SK-N-SH (cell line): ENCODE measurements around the gene NEU4.

Experiments
- FOSL2 ChIP-seq: IDR thresholded peaks from 2 replicates; pipeline ENCODE4 v1.4.0; 2012; ENCODE audit warnings: low read depth, mild to moderate bottlenecking, moderate library complexity, borderline replicate concordance
- MXI1 ChIP-seq: IDR thresholded peaks from 2 replicates; pipeline ENCODE4 v1.6.1; 2012; ENCODE audit warnings: mild to moderate bottlenecking, low read depth, low read length, improper control_type of control experiment
- POLR2AphosphoS5 ChIP-seq: IDR thresholded peaks from 2 replicates; pipeline ENCODE4 v1.6.1; 2012; ENCODE audit warnings: low read depth, low read length
- RAD21 ChIP-seq: IDR thresholded peaks from 2 replicates; pipeline ENCODE4 v1.6.1; 2012; ENCODE audit warnings: mild to moderate bottlenecking, low read length
- TAF1 ChIP-seq: IDR thresholded peaks from 2 replicates; pipeline ENCODE4 v1.6.1; 2012; ENCODE audit warnings: low read depth, mild to moderate bottlenecking, low read length, moderate library complexity, borderline replicate concordance
- TCF12 ChIP-seq: IDR thresholded peaks from 2 replicates; pipeline ENCODE4 v1.4.0; 2012
- USF1 ChIP-seq: IDR thresholded peaks from 2 replicates; pipeline ENCODE4 v1.4.0; 2012; ENCODE audit warnings: low read depth, borderline replicate concordance
- YY1 ChIP-seq: IDR thresholded peaks from 2 replicates; pipeline ENCODE4 v1.4.0; 2012; ENCODE audit warnings: low read depth, mild to moderate bottlenecking
- ZBTB33 ChIP-seq: IDR thresholded peaks from 2 replicates; pipeline ENCODE4 v1.4.0; 2012; ENCODE audit warnings: low read depth, borderline replicate concordance
- TF ChIP-seq, protein P1 (sequence below): fragments of 200-600 bp; sonication (generic); IDR thresholded peaks from 2 replicates; pipeline ENCODE4 v1.6.1; 2017; ENCODE audit warnings: antibody characterized with exemption, mild to moderate bottlenecking, moderate library complexity
- TF ChIP-seq, protein P2 (sequence below): IDR thresholded peaks from 2 replicates; pipeline ENCODE4 v1.4.0; 2012; ENCODE audit warnings: low read depth

DNA sequence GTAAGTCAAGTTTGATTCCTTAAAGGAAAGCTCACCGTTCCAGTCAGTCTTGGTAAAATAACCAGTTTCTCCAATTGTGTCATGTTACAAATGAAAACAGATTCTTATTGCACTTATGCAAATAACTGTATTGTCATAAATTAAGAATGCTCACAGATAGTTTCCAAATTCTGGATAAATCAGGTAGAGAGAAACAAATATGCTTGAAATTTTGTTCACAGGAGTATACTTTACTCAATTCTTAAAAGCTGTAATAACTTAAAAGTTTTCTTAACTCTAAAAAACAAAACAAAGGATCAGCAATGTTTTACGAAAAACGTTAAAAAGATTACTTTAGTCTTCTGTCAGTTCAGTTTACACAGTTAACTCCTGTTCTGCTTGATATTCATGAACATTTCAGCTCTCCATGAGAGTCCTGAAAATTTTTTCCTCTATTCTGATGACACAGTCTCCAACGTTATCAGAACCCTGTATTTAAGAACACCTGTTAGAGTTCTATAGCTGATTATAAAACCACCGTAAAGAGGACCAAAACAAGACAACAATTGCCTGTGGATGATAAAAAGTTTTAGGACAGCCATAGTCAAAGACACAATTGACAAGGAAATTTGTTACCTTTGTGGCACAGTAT, 27.9 kb upstream of the NEU4 start:
- TF ChIP-seq ZBTB33 (no peak), RAD21 (no peak), YY1 (no peak), TAF1 (no peak), USF1 (no peak), MXI1 (no peak), TCF12 (no peak), FOSL2 (no peak), POLR2AphosphoS5 (no peak)
- TF ChIP-seq, protein P1, sequence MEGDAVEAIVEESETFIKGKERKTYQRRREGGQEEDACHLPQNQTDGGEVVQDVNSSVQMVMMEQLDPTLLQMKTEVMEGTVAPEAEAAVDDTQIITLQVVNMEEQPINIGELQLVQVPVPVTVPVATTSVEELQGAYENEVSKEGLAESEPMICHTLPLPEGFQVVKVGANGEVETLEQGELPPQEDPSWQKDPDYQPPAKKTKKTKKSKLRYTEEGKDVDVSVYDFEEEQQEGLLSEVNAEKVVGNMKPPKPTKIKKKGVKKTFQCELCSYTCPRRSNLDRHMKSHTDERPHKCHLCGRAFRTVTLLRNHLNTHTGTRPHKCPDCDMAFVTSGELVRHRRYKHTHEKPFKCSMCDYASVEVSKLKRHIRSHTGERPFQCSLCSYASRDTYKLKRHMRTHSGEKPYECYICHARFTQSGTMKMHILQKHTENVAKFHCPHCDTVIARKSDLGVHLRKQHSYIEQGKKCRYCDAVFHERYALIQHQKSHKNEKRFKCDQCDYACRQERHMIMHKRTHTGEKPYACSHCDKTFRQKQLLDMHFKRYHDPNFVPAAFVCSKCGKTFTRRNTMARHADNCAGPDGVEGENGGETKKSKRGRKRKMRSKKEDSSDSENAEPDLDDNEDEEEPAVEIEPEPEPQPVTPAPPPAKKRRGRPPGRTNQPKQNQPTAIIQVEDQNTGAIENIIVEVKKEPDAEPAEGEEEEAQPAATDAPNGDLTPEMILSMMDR = no peak
- TF ChIP-seq, protein P2, sequence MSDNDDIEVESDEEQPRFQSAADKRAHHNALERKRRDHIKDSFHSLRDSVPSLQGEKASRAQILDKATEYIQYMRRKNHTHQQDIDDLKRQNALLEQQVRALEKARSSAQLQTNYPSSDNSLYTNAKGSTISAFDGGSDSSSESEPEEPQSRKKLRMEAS = no peak
